ENCODE results near the gene MESP2. TPM values are rescaled to one million over a fixed set of nuclear protein-coding genes. Genes with fewer than 3 reads are reported as not detected.

MESP2 gene
- total and polyA plus RNA-seq, 9 of the 15 experiments (the other 6 are each of a cell fraction or from before 2014, with no cell fraction given) = 0.08 to 0.82 (median 0.37) TPM

- TF ChIP-seq MLX (CRISPR knock-in tag; conservative IDR thresholded peaks at IDR 0.05) (no peak), ZFPM2 (CRISPR knock-in tag; IDR thresholded peaks at IDR 0.05) (no peak), ETV1 (tag; conservative IDR thresholded peaks at IDR 0.05; ENCODE audit: low read depth) (no peak), ZNF668 (CRISPR knock-in tag; IDR thresholded peaks at IDR 0.05) (no peak), E2F1 (CRISPR knock-in tag; IDR thresholded peaks at IDR 0.05) (no peak), FOXO4 (CRISPR knock-in tag; IDR thresholded peaks at IDR 0.05) (no peak), RFX5 (IDR thresholded peaks at IDR 0.05; ENCODE audit: low read depth, low read length) (no peak), FOXK1 (CRISPR knock-in tag; IDR thresholded peaks at IDR 0.05; ENCODE audit: borderline replicate concordance) (no peak), TEAD1 (CRISPR knock-in tag; IDR thresholded peaks at IDR 0.05) (no peak), HNRNPLL (IDR thresholded peaks at IDR 0.05; ENCODE audit: low read depth, low read length, poor library complexity, severe bottlenecking) (no peak), TFAM (CRISPR knock-in tag; conservative IDR thresholded peaks at IDR 0.05) (no peak), MNT (conservative IDR thresholded peaks at IDR 0.05) (no peak), SNAPC5 (CRISPR knock-in tag; IDR thresholded peaks at IDR 0.05) (no peak), ERF (CRISPR knock-in tag; IDR thresholded peaks at IDR 0.05) (no peak)
Observed at GRCh38 chr15:89790206-89790605, 14.1 kb downstream of the MESP2 start (continued).
